ENCODE measurements around the gene RPS3A. TPM values are rescaled to one million over a fixed set of nuclear protein-coding genes. Genes with fewer than 3 reads are reported as not detected.
"Not testable (repeated sequence)": the region's sequence is repeated elsewhere in the genome, so short reads cannot be mapped to it uniquely, and the experiment has no call there.

RPS3A gene
- polyA plus RNA-seq, 3 donors = 3,661 to 4,405 (median 4,391) TPM

GRCh38 chr4:151098979-151099228 lies 524 bp upstream of the RPS3A start:
- no peak for DNase-seq (ENCODE audit: extremely low read depth in 1 of 11, low read depth in 9 of 11, low spot score in 4 of 11)

DNA sequence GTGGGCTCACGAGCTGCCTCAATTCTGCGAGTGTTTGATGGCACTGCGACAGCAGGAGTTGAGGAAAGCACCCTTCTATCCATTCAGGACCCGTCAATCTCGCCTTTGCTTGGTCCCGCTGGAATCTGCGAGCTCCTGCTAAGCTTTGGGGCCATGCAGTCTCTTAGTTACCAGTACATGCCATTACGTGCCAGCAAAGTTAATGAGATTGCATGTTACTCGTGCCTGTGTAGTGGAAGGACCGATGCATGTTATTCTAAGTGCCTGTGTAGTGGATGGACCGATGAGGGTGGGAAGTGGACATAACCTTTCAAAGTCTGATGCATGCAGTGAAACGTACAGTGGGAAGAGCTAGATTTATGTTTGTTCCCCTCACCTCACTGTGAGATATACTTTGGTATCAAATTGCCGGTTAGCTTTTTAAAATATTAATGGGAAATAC lies 569 bp downstream of the RPS3A start:
- peak in 7 of 11 donors; percentile 19 to 53 (median 27) for DNase-seq (ENCODE audit: extremely low read depth in 1 of 11, low read depth in 9 of 11, low spot score in 4 of 11)

- no peak for DNase-seq (ENCODE audit: extremely low read depth in 1 of 11, low read depth in 9 of 11, low spot score in 4 of 11)
These were observed 1.1 kb downstream of the RPS3A start for GRCh38 chr4:151100531-151100930.

- no peak for DNase-seq (ENCODE audit: extremely low read depth in 1 of 11, low read depth in 9 of 11, low spot score in 4 of 11)
These were observed 4.3 kb downstream of the RPS3A start for GRCh38 chr4:151103758-151104157.

GRCh38 chr4:151104621-151105020 lies 5.2 kb downstream of the RPS3A start:
- DNase-seq (ENCODE audit: extremely low read depth in 1 of 11, low read depth in 9 of 11, low spot score in 4 of 11) = no peak

GRCh38 chr4:151105454-151106032 lies 6.1 kb downstream of the RPS3A start:
- no peak for DNase-seq (ENCODE audit: extremely low read depth in 1 of 11, low read depth in 9 of 11, low spot score in 4 of 11)

GRCh38 chr4:151107063-151107462 lies 7.6 kb downstream of the RPS3A start:
- DNase-seq (ENCODE audit: extremely low read depth in 1 of 11, low read depth in 9 of 11, low spot score in 4 of 11) = no peak

- no peak for DNase-seq (ENCODE audit: extremely low read depth in 1 of 11, low read depth in 9 of 11, low spot score in 4 of 11)
These were observed 10.8 kb downstream of the RPS3A start for GRCh38 chr4:151110236-151110635.

DNA sequence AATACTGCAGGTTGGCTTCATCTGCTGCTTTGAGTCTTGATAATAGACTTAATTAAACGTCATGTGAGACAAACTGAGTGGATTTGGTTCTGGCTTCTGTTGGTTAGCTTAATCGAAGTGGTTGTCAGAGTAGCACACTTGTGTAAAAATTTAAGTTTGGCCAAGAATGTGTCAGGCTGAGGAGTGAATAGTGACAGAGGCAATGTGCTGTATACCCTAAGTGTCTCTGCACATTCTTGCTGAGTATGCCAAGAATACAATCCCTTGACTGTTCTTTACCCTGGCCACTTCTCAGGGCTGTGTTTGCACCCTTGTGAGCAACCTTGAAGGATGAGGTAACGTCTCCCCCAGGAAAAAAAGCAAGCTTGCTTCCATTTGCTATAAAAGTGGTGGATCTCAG lies 14.9 kb downstream of the RPS3A start:
- no peak for DNase-seq (ENCODE audit: extremely low read depth in 1 of 11, low read depth in 9 of 11, low spot score in 4 of 11)

DNA sequence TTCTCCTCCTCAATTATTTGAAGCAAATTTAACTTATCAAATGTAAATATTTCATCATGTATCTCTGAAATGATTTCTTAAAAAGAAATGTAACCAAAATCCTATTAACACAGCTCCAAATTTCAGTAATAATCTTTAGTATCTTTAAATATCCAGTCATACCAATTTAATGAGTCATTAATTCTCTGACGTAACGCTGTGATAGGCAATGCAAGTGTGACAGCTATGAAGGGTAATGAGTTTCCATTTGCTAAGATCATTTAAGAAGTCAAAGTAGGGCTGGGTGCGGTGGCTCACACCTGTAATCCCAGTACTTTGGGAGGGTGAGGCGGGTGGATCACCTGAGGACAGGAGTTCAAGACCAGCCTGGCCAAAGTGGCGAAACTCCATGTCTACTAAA lies 15.6 kb downstream of the RPS3A start:
- no peak for DNase-seq (ENCODE audit: extremely low read depth in 1 of 11, low read depth in 9 of 11, low spot score in 4 of 11)

GRCh38 chr4:151117371-151117962 lies 18.0 kb downstream of the RPS3A start:
- DNase-seq (ENCODE audit: extremely low read depth in 1 of 11, low read depth in 9 of 11, low spot score in 4 of 11) = peak; percentile 24 to 72 (median 55)

GRCh38 chr4:151129796-151130195 lies 30.4 kb downstream of the RPS3A start:
- DNase-seq (ENCODE audit: extremely low read depth in 1 of 11, low read depth in 9 of 11, low spot score in 4 of 11) = no peak

DNA sequence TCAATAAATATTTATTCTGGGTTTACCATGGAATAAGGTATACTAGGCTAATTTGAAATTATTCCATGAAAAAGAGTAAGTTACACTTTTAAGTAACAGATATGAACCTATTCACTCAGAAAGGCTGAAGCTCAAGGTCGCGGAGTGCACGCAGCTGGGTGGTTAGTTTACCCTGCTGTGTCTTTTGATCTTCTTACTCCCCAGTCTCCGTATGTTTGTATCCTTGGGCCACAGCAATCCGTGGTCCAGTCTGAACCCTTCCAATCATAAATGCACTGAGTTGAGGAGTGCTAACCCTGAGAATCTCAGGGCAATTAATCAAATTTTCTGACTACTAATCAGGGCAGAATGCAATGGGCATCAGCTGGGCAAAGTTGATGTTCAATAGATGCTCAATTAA lies 33.9 kb downstream of the RPS3A start:
- no peak for DNase-seq (ENCODE audit: extremely low read depth in 1 of 11, low read depth in 9 of 11, low spot score in 4 of 11)

DNA sequence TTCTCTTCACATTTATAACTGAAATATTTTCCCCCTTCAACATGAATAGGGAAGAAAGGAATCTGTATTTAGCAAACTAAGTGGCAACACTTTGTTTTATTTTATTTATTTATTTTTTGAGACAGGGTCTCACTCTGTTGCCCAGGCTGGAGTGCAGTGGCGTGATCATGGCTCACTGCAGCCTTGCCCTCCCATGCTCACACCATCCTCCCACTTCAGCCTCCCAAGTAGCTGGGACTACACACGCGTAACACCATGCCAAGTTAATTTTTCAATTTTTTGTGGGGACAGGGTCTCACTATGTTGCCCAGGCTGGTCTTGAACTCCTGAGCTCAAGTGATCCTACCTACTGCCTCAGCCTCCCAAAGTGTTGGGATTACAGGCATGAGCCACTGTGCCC lies 36.6 kb downstream of the RPS3A start:
- not testable (repeated sequence) for DNase-seq (ENCODE audit: extremely low read depth in 1 of 11, low read depth in 9 of 11, low spot score in 4 of 11)

DNA sequence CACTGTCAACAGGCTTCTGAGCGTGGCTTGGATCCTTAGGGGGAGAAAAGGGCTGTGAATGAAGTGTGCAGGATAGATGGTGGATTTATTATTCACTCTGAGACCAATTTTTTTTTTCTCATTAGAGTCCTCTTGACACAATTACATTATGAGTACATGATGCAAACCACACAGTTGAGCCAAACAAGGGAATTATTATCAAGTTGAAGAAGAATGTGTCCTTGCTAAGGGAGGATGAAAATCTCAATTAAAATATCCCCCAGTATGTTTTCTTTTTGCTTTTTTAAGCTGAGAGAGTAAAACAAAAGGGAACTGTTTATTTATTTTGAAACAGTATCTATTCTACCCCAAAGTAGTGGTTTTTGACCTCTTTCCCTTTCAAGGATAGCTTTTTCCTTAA lies 40.4 kb downstream of the RPS3A start:
- no peak for DNase-seq (ENCODE audit: extremely low read depth in 1 of 11, low read depth in 9 of 11, low spot score in 4 of 11)

DNA sequence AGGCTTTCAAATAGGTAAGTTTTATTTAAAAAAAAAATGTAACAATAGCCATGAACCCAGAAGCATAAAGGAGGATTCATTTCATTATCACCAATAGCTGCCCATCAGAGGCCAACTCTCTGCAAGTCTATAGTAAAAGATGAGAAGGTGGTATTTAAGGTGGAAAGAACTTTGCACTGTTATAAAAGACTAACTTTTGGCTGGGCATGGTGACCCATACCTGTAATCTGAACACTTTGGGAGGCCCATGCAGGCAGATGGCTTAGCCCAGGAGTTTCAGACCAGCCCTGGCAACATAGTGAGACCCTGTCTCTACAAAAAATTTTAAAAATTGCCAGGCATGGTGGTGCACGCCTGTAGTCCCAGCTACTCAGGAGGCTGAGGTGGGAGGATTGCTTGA lies 43.3 kb downstream of the RPS3A start:
- DNase-seq (ENCODE audit: extremely low read depth in 1 of 11, low read depth in 9 of 11, low spot score in 4 of 11) = no peak

- DNase-seq (ENCODE audit: extremely low read depth in 1 of 11, low read depth in 9 of 11, low spot score in 4 of 11) = no peak
These were observed 43.7 kb downstream of the RPS3A start for GRCh38 chr4:151143162-151143561.

DNA sequence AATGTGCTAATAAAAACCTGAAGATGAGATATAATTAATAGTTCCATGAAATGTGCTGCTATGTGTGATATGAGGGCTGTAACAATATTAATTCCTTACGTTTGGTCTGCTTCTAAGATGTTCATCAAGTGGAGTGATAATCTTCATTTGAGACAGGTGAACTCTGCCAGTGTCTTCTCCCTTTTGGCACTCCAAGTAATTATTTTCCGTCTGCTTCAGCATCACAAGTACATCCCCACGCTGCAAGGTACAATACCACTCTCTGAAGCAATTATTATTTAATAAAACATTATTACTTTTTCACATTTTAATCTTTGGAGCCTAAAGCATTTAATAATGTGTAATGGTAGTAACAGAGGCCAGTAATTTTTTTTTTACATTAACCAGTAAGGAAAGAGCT lies 44.4 kb downstream of the RPS3A start:
- DNase-seq (ENCODE audit: extremely low read depth in 1 of 11, low read depth in 9 of 11, low spot score in 4 of 11) = no peak

GRCh38 chr4:151144329-151145072 lies 45.1 kb downstream of the RPS3A start:
- DNase-seq (ENCODE audit: extremely low read depth in 1 of 11, low read depth in 9 of 11, low spot score in 4 of 11) = no peak

DNA sequence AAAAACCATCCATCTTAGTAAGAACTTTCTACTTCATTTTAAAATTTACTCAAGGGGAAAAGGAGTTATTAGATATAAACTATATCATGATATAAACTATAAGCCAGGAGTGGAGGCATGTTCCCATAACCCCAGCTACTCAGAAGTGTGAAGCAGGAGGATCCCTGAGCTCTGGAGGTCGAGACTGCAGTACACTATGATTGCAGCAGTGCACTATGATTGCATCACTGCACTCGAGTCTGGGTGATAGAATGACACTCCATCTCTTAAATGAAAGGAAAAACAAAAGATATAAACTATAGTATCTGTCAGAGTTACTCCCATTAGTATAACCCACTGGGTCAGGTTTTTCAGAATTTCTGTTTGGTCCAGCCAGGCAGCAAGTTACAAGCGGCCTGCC lies 47.6 kb downstream of the RPS3A start:
- no peak for DNase-seq (ENCODE audit: extremely low read depth in 1 of 11, low read depth in 9 of 11, low spot score in 4 of 11)

- no peak for DNase-seq (ENCODE audit: extremely low read depth in 1 of 11, low read depth in 9 of 11, low spot score in 4 of 11)
These were observed 48.8 kb downstream of the RPS3A start for GRCh38 chr4:151148261-151148660.

All from renal cortex interstitium (tissue), 11 donors.